LoVo (cell line): ENCODE results near the gene CACNA1H.
"Not testable (repeated sequence)": the region's sequence is repeated elsewhere in the genome, so short reads cannot be mapped to it uniquely, and the experiment has no call there.

Experiments
- DNase-seq: peaks from one replicate; pipeline ENCODE4 v3.0.0-alpha.2; 2016; ENCODE audit warnings: low spot score

Gene CACNA1H

GRCh38 chr16:1255276-1256122, 102.6 kb downstream of the CACNA1H start, which contains the start of gene TPSD1:
TSS of gene TPSD1 (plus strand) at chr16:1256069. CDS start at chr16:1256281, 212 bp downstream.
- DNase-seq, result not testable (repeated sequence)

GRCh38 chr16:1256296-1256873, 103.5 kb downstream of the CACNA1H start:
- DNase-seq, result not testable (repeated sequence)

- no peak for DNase-seq
These were observed 104.0 kb downstream of the CACNA1H start for GRCh38 chr16:1256874-1257322.

DNA sequence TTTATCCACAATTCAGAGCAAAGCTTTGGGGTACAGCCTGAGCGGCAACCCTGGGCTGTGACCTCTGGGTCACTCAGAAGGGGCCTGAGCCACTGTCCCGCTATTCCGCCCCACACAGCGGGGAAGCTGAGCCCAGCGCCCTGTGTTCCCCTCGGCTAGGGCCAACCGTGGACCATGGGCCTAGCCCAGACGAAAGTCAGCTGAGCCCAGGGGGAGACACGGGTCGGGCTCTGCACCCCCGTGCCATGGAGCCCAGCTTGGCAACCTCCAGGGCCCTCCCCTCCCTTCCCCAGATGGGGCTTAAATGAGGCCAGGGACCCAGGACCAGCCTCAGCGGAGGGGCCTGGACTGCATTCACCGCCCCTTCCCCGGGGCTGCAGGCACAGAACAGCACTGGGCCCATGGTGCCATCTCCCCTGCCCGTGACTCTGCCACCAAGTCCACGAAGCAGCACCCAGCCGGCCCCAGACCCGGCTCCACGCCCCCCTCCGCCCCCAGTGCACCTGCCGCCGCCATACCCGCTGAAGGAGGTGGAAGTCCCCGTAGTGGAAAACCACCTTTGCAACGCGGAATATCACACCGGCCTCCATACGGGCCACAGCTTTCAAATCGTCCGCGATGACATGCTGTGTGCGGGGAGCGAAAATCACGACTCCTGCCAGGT, 104.8 kb downstream of the CACNA1H start:
- DNase-seq, result no peak

GRCh38 chr16:1258225-1258600, 105.3 kb downstream of the CACNA1H start:
- peak; percentile 11 for DNase-seq

DNA sequence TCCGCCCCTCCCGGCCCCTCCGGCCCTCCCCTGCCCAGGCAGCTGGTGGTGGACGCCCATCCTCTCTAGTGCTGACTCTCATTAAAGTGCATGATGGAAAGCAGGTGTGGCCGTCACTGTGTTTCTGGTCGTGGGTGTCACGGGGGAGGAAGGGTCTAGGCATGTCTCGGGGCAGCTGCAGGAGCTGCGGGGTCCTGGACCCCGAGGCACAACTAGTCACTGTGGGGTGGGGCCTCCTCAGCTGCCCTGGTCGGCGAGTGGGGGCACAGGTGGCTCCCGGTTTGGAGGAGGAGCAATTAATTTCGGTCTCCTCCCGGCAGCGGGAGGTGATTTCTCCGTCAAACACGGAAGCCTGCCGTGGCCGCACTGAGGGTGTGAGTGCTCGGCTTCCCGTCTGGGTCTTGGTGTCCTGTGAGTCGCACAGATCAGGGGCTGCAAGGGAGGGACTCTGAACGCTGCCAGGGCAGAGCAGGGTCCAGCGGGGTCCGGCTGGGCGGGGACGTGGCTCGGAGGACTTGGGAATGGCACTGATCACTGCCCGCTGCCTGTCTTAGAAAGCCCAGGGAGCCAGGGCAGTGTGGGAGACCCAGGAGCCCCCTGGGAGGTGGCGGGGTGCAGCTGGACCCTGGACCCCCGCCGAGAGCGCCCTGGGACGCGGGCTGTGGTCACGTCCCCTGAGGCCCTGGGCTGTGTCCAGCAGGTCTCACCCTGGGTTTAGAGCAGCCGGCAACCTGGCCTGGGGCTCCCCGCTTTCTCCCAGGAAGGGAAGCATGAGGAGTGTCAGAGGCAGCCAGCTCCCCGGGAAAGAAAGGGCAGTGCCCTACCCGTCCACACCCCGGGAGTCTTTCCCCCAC, 106.2 kb downstream of the CACNA1H start:
- no peak for DNase-seq

DNA sequence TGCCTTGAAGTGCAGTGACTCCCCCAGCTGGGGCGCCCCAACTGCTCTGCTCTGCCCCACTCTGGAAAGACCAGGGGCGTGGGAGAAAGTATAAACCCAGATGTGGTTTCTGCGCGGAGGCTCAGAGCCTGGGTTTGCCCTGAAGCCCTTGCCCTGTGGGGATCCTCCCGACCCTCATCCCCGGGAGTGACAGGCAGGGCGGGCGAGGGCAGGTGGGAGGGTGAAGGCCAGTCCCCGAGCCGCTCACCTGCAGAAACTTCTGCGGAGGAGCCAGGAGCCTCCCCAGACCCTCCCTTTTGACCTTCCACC, 106.8 kb downstream of the CACNA1H start:
- DNase-seq, result no peak

- DNase-seq, result no peak
These were observed 107.3 kb downstream of the CACNA1H start for GRCh38 chr16:1260101-1260680.

- DNase-seq, result no peak
These were observed 108.4 kb downstream of the CACNA1H start for GRCh38 chr16:1261131-1261892.

DNA sequence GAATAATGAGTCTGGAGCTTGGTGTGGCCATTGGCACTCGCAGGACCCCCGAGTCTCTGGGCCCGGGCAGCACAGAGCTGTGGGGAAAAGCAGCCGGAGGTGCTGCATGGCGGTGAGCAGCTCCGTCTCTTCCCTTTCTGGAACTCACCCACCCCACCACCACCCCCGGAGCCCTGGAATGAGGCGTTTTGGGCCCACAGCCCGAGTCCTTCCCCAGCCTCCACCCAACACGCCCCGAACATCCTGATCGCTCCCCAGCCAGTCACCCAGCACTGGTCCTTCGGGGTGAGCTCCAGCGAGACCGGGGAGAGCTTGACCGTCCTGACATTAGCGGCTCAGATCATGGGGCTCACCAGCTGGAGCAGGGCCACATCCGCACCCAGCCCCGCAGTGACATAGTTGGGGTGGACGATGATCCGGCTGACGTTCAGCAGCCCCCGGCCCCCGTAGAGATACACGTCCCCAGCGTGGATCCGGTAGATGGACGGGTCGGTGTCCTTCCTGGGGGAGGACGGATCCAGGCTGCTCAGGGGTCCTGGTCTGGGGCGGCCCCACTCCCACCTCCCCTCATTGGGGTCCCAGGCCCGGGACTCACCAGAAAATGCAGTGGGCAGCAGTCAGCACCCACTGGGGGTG, 109.4 kb downstream of the CACNA1H start:
- no peak for DNase-seq

- no peak for DNase-seq
These were observed 109.9 kb downstream of the CACNA1H start for GRCh38 chr16:1262846-1263221.

- no peak for DNase-seq
These were observed 110.9 kb downstream of the CACNA1H start for GRCh38 chr16:1263591-1264344.

DNA sequence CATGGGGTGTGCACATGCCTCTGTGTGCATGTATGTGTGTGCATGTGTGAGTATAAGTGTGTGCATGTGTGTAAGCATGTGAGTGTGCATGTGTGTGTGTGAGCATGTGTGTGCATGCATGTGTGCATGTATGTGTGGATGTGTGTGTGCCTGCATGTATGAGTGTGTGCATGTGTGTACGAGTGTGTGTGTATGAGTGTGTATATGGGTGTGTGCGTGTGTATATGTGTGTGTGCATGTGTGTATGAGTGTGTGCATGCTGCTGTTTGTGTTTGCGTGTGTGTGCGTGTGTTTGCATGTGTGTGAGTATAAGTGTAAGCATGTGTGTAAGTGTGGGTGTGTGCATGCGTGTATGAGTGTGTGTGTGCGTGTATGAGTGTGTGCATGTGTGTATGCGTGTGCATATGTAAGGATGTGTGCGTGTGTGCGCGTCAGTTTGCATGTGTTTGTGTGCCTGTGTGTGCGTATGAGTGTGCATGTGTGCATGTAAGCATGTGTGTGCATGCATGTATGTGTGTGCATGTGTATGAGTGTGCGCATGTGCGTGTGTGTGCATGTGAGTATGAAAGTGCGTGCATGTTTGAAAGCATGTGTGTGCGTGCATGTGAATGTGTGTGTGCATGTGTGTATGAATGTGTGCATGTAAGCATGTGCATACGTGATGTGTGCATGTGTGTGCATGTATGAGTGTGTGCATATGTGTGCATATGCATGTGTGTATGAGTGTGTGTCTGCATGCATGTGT, 111.6 kb downstream of the CACNA1H start:
- DNase-seq, result no peak

DNA sequence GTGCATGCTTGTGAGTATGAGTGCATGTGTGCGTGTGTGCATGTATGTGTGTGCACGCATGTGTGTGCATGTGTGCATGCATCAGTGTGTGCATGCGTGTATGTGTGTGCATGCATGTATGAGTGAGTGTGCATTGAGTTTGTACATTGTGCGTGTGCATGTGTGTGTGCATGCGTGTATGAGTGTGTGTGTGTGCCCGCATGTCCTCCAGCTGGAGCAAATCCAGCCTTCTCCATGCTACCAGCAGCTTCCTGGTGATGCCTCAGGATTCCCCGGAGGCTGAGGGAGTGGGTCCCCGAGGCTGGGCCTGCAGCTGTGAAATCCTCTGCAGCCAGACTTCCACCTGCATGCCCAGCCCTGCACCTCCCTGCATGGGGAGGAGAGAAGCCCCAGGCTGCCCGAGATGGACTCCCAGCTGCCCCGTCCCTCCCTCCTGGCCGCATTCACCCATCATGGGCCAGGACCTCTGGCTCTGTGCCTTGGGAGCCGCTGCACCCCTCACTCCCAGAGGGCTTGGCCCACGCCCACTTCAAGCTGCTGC, 112.3 kb downstream of the CACNA1H start:
- no peak for DNase-seq

DNA sequence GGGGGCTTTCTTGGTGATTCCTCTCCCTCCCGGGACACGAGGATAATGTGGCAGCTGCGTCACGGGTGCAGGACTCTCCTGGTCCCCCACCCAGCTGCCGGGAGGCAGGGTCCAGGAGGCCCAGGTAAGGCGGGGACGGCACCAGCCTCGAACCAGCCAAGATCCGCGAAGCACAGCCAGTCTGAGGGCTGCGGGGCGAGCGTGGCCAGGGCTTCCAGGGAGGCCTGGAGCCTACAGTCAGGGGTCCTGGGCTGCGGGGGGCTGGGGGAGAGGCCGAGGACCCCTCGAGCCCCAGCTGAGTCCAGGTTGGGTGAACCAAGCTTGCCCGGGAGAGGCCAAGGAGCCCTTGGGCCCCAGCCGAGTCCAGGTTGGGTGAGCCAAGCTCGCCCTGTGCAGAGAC, 112.9 kb downstream of the CACNA1H start:
- DNase-seq, result no peak

- not testable (repeated sequence) for DNase-seq
These were observed 116.5 kb downstream of the CACNA1H start for GRCh38 chr16:1269418-1269817.

- DNase-seq, result no peak
These were observed 118.4 kb downstream of the CACNA1H start for GRCh38 chr16:1271380-1271723.
